A204.1 (cell line): Measurements from ENCODE around the gene TBC1D1.

ENCODE experiments used
- FAIRE-seq: peaks from 2 replicates; lab custom pipeline; 2012; peaks lifted over from hg19 to GRCh38; lab: Jason Lieb, UNC

The TBC1D1 gene

DNA sequence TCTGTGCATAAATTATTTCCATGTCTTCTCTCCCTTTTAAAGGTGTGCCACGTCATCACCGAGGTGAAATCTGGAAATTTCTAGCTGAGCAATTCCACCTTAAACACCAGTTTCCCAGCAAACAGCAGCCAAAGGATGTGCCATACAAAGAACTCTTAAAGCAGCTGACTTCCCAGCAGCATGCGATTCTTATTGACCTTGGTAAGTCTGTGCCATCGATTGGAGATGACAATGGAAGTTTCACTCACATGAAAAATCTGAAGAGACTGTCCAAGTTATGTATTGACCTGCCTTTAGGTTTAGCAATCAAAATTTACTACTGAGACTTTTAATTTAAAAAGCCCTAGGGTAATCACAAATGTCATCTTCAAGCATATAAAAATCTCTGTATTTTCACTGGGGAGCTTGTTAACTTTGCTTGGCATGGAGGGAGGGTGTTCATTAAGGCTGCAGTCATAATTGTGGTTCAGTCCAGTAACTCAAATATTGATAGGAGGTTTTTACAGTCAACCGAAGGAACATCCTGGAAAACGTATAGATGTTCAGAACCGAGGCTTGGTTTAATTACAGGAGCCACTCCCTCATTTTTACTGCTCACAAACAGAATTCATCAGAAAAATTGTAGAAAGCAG is 212.2 kb downstream of the TBC1D1 start:
- FAIRE-seq = no peak

DNA sequence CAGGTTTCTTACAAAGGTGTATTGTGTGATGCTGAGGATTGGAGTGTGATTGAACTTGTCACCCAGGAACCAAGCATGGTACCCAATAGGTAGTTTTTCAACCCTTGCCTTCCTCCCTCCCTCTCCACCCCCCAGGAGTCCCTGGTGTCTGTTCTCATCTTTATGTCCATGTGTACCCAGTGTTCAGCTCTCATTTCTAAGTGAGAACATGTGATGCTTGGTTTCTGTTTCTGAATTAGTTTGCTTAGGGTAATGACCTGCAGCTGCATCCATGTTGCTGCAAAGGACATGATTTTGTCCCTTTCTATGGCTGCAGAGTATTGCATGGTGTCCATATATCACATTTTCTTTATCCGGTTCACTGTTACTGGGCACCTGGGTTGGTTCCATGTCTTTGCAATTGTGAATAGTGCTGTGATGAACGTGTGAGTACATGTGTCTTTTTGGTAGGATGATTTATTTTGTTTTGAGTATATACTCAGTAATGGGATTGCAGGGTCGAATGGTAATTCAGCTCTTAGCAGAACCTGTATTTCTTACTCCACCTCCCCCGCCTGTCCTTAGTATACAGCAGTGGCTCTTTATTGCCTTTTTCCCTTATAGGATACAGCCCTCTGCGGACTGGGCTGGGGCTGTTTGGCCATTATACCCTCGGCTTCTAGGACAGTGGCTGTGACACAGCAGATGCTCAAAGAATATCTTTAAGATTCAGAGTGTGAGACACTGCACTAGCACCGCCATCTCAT is 214.8 kb downstream of the TBC1D1 start:
- no peak for FAIRE-seq

GRCh38 chr4:38106311-38106710 is 215.4 kb downstream of the TBC1D1 start:
- no peak for FAIRE-seq

GRCh38 chr4:38106886-38107514 is 216.1 kb downstream of the TBC1D1 start:
- no peak for FAIRE-seq

DNA sequence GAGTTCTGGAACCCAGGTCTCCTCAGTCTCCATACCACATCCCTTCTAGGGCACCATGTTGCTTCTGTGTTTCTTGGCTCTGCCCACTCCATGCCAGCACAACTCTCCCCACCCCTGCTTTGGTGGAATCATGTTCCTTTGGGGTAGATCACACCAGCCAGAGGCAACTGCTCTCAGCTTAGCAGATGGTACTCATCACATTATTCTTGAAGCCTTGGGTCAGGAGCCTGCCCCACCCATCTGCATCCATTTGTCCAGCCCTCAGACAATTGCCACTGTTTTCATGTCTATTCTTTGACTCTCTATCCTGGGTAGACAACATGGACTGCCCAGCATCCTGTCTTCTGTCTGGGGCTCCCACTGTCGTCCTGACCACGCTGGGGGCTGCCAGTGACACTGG is 216.9 kb downstream of the TBC1D1 start:
- no peak for FAIRE-seq

DNA sequence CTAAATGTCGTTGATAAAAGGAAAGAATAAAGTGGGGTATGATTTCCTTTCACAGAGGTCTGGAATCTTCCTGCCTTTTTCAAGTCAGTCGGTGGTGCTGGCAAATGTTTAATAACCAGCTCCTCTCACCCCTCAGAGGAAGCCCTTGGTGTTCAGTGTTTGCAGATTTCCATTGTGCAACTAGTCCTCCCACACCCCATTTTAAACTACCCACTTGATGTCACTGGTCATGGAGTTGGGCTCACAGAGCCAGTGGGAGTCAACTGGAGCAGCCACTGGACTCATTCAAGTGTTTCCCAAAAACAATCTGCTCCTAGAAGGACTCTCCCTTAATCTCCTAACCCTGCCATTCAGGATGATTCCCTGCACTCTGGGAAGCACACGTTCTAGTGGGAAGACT is 218.5 kb downstream of the TBC1D1 start:
- no peak for FAIRE-seq

GRCh38 chr4:38109896-38110295 is 219.0 kb downstream of the TBC1D1 start:
- FAIRE-seq = no peak

DNA sequence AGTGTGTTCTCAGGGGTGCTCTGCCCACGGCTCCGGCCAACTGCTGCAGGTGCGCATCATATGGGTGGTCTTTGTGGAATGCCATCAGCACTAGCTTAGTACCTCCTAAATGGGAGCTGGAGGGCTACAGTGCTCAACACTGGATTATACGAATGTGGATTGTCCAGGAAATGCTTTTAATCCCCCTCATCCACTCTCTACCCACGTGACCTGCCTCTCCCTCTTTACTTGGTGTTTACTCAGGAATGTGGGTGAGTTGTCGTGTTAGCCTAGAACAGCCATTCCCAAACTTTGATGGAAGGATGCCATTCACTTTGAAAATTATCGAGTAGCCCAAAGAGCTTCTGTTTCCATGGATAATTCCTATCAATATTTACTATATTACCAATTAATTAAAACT is 220.1 kb downstream of the TBC1D1 start:
- no peak for FAIRE-seq

GRCh38 chr4:38111717-38112116 is 220.8 kb downstream of the TBC1D1 start:
- no peak for FAIRE-seq

GRCh38 chr4:38113132-38113531 is 222.2 kb downstream of the TBC1D1 start:
- FAIRE-seq = no peak

DNA sequence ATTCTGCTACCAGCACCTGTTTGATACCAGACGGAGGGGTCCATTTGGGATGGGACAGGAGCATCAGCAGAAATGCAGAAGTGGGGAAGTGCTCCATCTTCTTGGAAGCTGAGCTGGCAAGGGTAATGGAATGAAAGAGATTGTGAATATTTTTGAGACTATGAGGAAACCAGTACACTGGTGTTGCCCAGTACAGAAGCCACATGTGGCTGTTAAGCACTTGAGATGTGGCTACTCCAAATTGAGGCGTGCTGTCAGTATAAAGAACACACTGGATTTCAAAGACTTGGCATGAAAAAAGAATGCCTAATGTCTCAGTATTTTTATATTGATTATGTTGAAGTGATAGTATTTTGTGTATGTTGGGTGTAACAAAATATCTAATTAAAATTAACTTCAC is 222.7 kb downstream of the TBC1D1 start:
- no peak for FAIRE-seq

- FAIRE-seq = no peak
Measured at GRCh38 chr4:38114386-38115150, 223.7 kb downstream of the TBC1D1 start.

DNA sequence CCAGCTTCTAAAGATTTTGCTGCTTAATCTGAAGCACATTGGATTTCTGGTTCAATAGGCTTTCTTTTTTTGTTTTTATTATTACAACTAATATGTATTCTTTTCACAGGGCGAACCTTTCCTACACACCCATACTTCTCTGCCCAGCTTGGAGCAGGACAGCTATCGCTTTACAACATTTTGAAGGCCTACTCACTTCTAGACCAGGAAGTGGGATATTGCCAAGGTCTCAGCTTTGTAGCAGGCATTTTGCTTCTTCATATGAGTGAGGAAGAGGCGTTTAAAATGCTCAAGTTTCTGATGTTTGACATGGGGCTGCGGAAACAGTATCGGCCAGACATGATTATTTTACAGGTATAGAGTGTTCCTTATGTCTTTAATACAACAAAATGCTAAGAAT is 224.7 kb downstream of the TBC1D1 start:
- no peak for FAIRE-seq

- no peak for FAIRE-seq
Measured at GRCh38 chr4:38117591-38117990, 226.7 kb downstream of the TBC1D1 start.

DNA sequence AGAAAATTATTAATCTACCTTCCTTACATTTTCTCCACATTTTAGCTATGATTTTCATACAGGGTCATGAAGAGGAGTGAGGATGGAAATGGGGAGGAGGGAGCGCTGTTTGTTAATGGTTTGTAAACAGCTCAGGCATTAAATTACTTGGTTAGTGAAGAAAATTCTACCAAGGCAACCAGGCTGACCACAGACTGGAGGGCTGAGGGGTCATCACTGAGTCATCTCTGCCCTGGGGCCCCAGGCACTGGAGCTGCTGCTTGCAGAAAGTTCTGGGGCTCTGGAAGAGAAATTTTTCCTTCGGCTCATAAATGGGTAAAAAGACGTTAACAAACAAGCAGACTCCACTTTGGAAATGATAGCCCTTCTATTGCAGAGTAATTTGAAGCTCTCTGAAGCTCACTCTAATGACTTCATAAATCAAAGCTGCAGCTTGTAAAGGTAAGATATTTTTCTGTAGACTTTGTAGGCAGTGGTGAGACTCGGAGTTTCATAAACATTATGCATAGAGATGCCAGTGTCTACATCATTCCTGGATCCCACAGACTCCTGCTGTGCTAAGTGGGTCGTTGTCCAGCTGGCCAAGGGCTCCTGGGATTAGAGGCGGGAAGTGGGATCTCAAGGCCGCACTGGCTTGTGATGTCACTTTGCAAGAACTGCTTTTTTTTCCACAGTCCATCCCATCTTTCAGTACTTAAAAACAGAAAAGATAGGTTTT is 228.9 kb downstream of the TBC1D1 start:
- FAIRE-seq = no peak

GRCh38 chr4:38120772-38121171 is 229.9 kb downstream of the TBC1D1 start:
- no peak for FAIRE-seq

DNA sequence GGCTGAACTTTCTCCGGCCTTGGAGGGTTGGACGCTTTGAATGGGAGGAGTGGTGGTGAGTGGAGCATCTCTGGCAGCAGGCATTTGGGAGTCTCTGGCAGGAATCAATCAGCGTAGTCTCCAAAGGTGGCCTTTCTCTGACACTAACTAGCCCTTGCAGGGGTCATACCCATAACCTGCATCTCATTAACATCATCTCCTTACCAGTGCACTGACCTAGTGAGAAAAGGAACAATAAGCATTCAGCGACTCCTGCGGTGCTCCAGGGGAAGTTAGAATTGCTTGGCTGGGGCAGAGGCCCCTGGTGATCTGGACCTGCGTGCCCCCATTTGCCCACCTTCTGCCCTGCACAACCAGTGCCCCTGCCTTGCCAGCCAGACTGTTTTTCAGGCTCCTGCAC is 231.2 kb downstream of the TBC1D1 start:
- FAIRE-seq = no peak

DNA sequence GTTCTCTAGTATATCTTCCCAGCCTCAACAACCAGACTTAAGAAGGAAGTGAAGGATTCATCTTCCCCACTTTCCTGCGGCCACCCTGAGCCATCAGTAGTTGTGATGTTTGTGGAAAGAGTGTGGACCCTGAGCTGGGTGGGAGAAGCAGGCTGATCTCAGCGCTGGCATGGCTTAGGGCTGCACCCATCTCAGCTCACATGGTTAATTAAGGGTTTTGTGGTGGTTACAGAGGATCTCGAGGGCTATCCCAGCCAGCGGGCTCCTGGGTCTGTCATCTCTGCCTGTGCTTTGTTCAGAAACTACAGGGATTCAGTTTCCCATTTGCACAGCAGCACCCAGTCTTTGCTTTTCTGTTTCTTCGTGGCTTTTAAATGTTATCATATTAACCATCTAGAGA is 232.7 kb downstream of the TBC1D1 start:
- no peak for FAIRE-seq

DNA sequence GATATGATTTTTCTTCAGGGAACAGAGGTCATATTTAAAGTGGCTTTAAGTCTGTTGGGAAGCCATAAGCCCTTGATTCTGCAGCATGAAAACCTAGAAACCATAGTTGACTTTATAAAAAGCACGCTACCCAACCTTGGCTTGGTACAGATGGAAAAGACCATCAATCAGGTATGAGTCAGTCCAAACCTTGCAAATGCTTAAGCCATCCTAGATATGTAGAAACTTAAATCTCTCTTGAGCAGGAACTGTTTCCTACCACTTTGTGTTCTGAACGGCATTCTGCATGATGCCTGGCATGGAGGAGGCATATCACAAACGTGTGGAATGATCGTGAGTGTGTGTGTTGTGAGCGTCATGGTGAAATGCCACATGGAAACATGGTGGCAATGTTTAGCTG is 234.1 kb downstream of the TBC1D1 start:
- FAIRE-seq = no peak

DNA sequence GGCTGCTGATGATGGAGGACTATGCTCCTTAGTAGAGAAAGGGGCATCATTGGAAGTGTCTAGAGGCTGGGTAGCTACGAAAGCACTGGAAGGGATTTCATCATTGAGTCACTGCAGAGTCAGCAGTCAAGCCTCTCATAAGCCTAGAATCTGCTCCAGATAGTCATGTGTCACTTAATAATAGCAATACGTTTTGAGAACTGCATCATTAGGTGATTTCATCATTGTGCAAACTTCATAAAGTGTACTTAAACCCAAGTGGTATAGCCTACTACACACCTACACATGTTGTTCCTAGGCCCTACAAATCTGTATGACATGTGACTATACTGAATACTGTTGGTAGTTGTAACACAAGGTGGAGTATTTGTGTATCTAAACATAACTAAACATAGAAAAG is 234.9 kb downstream of the TBC1D1 start:
- no peak for FAIRE-seq

DNA sequence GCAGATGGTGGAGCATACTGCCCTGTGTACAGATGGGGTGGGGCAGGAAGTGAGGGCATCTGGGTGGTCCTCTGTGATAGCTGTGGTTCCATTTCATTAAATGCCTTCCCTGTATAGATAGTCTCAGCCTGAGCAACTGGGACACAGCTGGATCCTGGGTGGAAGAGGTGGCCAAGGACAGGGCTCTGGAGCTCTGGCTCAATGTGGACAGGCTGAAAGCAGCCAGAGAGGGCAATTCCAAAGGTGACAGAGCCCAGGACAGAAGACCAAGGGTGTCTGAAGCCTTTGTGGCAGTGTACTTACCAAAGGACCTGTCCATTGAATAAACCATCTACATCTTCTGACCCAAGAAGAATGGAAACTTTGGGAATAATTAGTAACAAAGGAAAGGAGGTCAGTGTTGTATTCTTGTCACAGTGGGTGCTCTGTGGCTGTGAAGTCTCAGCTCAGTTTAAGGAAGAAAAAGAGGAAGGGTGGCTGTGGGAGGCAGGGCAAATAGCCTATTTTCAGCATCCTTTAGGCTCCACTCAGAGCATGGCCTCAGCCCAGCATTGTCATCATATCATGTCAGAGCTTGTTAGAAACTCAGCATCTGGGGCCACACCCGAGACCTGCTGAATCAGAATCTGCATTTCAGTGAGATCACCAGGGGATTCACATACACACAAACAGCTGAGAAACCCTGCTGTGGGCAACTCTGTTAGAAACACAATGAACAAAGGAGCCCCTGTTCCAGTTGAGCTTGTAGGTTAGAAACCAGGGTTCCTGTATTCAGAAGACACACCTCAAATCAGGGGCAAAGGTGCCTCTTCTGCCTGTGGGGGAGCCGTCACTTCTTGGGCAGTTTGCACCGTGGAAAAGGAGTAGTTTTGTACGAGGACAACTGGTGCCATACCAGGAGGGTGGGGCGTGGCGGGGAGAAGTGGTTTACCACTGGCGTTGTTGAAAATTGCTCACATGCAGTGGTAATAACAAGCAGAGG is 237.9 kb downstream of the TBC1D1 start:
- FAIRE-seq = no peak
